Ecto neural progenitor cell (in vitro differentiated cells): Measurements from ENCODE around the gene ANKRD55.
A peak's percentile ranks its signal among the peaks of the same experiment; 100 is the strongest.
"Not testable (repeated sequence)": the region's sequence is repeated elsewhere in the genome, so short reads cannot be mapped to it uniquely, and the experiment has no call there.

ENCODE experiments used
- DNase-seq: peaks from one replicate; pipeline ENCODE4 v3.0.0-alpha.2; 2018; ENCODE audit warnings: low spot score

Gene ANKRD55

DNA sequence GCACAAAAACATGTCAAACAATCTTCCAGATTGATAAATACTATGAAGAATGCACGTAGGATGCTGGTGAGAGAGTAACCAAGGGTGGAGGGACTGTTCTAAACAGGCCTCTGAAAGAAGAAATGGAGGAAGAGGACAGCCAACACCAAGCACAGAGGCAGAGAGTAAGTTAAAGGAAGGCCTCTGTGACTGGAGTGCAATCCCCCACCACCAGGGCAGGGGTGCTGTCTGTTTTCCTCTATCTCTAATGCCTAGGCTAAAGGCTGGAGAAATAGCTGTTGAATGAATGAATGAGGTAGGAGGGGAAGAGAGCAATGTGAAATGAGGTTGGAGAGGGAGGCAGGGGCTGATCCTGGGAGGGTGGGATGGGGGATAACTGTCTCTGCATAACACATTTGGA is 88.9 kb downstream of the ANKRD55 start:
- no peak for DNase-seq

GRCh38 chr5:56143373-56143714 is 89.8 kb downstream of the ANKRD55 start:
- no peak for DNase-seq

- no peak for DNase-seq
Measured at GRCh38 chr5:56142614-56143372, 90.3 kb downstream of the ANKRD55 start.

DNA sequence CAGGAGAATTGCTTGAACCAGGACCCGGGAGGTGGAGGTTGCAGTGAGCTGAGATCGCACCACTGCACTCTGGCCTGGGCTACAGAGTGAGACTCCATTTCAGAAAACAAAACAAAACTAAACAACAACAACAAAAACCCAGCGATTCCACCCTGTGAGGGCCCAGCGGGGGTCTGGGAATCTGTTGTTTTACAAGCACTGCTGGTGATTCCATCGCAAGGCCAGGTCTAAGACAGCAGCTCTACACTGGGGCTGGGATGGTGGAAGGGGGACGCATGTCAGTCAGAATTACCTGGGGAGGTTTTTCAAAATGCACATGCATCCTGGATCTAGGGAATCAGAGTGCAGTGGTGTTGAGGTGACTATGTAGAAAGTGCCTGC is 90.9 kb downstream of the ANKRD55 start:
- DNase-seq = no peak

DNA sequence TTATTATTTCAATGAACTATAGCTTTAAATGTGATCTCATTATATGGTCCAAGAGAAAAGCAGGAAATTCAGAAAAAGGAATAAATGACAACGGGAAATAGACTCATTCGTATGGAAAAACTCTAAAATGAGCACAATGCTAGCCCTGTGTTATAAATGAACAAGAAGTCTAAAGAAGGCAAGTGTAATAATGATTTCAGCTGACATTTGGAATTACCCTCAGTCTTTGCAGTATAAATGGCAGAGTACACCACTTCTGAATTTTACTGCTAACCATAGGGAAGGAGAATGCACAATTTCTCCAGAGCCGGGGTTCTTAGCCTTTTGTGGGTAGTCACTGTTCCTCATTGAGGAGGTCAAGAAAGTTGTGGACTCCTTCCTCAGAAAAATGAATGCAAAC is 93.1 kb downstream of the ANKRD55 start:
- DNase-seq = no peak

GRCh38 chr5:56130664-56131063 is 102.5 kb downstream of the ANKRD55 start:
- no peak for DNase-seq

DNA sequence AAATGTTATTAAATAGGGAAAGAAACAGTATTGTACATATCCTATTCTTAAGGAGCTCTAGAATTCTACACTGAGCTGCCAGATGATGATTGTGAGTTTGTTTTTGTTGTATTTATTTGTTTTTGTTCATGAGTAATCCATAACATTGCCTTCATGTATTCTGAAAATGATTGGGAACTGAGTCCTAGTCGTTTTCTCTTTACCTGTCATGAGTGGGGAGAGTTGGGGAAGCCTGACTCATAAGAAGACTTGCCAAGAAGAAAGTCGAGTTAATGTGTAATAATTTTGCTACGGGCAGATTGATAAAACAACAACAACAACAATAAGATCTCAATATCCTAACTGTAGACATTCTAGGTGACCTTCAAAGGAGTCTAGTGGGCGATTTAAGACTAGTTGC is 103.8 kb downstream of the ANKRD55 start:
- no peak for DNase-seq

DNA sequence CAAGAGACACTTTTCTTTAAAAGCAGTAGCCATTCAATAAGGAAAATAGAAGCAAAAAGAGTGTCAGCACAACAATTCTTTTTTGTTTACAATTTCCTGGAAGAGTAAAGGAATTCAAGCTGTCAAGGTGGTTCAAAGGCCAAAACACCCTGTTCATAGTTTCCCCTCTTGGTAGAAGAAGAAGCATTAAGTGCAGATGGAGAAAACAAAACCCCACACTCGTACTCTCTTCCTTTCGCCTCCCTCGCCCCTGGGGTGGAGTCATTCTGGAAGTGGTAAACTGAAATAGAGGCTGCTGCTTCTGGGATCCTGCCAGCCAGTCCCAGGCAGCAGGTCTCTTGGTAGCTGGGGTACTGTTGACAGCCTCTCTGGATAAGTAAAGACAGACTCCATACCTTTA is 105.0 kb downstream of the ANKRD55 start:
- no peak for DNase-seq

DNA sequence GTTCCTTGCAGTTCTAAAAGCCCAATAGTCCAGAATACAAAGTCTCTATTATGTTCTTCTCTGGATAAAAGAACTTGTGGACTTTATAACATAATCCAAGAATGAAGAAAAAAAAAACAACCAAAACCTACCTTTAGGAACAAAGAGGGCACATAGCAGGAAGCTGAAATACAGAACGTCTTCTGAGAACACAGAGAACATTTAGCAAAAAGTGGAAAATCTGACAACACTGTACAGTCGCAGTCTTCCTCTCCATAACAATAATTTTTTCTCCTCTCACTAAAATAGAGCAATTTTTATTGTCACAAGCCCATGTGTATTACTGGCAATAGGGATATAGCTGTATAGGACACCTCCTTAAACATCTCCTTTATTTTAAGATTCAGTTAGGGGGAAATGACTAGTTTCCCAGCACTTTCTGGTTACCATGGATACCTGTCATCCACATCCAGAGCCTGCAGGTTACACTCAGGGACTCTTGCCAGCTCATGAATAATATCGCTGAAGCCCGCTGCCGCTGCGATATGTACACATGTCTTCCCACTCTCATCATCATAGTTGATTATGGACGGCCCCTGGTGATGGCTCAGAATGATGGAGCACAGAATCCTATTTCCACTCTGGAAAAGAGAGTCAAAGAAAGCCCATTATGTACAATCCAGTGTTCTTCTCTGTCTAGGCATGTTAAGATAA is 106.5 kb downstream of the ANKRD55 start:
- no peak for DNase-seq

- peak; percentile 74 for DNase-seq
Measured at GRCh38 chr5:56123531-56124243, 109.4 kb downstream of the ANKRD55 start.

- not testable (repeated sequence) for DNase-seq
Measured at GRCh38 chr5:56122360-56122985, 110.7 kb downstream of the ANKRD55 start.

DNA sequence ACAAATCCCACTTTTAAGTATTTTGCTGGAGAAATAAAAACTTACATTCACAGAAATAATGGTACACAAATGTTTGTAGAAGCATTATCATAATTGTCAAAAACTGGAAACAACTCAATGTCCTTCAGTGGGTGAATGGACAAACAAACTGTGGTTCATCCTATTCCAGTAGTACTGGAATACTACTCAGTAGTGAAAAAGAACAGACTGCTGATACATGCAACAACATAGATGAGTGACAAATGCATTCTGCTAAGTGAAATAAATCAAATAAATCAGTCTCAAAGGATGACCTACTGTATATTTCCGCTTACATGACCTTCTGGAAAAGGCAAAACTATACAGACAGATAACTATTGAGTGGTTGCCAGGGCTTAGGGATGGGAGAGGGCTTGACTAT is 114.1 kb downstream of the ANKRD55 start:
- DNase-seq = no peak

GRCh38 chr5:56116599-56117141 is 116.5 kb downstream of the ANKRD55 start:
- no peak for DNase-seq

GRCh38 chr5:56115589-56115988 is 117.5 kb downstream of the ANKRD55 start:
- DNase-seq = no peak

- no peak for DNase-seq
Measured at GRCh38 chr5:56112526-56113121, 120.5 kb downstream of the ANKRD55 start.

DNA sequence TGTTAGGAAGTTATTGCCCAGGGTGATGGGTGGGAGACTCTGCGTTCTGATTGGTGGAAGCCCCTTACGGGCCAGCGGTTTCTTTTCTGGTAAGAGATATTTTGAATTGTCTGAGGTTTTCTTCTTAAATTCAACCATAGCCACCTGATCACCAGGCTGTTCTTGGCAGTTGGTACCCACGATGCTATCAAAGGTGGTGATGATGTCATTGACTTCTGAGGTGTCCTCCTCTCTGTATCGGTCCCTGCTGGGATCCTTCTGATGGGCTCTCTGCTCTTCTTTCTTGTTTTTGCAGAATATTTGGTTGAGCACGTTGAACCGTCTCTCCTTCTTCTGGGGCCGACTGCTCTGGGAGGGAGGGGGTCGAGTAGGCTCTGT is 121.7 kb downstream of the ANKRD55 start:
- no peak for DNase-seq

- DNase-seq = no peak
Measured at GRCh38 chr5:56110646-56111403, 122.3 kb downstream of the ANKRD55 start.

DNA sequence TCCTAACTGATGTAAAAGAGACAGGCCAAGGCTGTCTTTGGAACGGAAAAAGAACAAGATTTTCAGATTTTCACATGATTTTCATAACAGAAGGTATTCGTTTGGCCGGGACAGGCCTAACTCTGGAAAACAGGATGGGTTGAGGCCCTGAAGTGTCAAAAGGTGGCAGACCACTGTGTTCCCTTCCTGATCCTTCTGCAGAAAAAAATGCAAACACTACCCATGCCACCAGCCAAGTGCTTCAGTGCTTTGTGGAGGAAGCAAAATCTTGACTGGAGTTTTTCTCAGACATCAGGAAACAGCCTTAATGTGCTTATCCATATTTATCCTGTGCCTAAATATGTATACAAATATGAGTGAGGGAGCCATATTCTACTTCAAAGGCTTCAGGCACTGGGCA is 124.9 kb downstream of the ANKRD55 start:
- no peak for DNase-seq

DNA sequence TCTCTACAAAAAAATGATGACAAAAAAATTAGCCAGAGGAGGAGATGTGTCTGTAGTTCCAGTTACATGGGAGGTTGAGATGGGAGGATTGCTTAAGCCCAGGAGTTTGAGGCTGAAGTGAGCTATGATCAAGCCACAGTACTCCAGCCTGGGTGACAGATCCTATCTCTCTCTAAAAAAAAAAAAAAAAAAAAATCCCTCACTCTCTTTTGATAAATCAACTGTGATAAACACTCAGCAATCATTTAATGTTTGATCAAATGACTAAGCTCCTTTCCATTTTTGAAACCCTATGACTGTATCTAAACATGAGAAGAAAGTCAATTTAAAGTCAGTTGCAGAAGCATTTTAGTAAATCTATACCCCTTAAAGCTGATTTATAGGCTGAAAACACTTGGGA is 126.3 kb downstream of the ANKRD55 start:
- no peak for DNase-seq

- DNase-seq = no peak
Measured at GRCh38 chr5:56105511-56106291, 127.4 kb downstream of the ANKRD55 start.

- DNase-seq = no peak
Measured at GRCh38 chr5:56102889-56103288, 130.2 kb downstream of the ANKRD55 start.
